Pancreas (tissue), 10 donors: ENCODE results near the gene FAM234A. TPM values are rescaled to one million over a fixed set of nuclear protein-coding genes. Genes with fewer than 3 reads are reported as not detected.
"Not testable (repeated sequence)": the region's sequence is repeated elsewhere in the genome, so short reads cannot be mapped to it uniquely, and the experiment has no call there.

Experiments
- ATAC-seq, 4 donors: fragments of 200-7000 bp; cut with Tn5 transposase; one replicate each; pipeline versions ENCODE4 v1.8.0 to v1.9.1; 2020; ENCODE audit warnings: mild to moderate bottlenecking in 4 of 4, moderate library complexity in 4 of 4
- DNase-seq, 6 donors: peaks; one replicate each; pipeline ENCODE4 v3.0.0-alpha.2; 2020
- FAIRE-seq: peaks from 2 replicates; lab custom pipeline; 2012; peaks lifted over from hg19 to GRCh38; lab: Jason Lieb, UNC
- H3K27ac ChIP-seq, 4 donors: fragments of 200-600 bp; sonication (generic); 1 replicate in 3 of 4; 2 replicates in 1 of 4; pipeline versions ENCODE4 v1.5.0 to v1.8.0; 2020
- H3K27me3 ChIP-seq, 4 donors: fragments of 200-600 bp; one replicate each; pipeline ENCODE4 v1.8.0; 2021
- H3K36me3 ChIP-seq, 3 donors: fragments of 200-600 bp; sonication (generic) in 1 of 3; one replicate each; pipeline versions ENCODE4 v1.5.0 to v1.8.0; 2020 to 2021
- H3K4me1 ChIP-seq, 3 donors: fragments of 200-600 bp; one replicate each; pipeline ENCODE4 v1.8.0; 2021
- H3K4me3 ChIP-seq, 4 donors: fragments of 200-600 bp; sonication (generic) in 2 of 4; one replicate each; pipeline versions ENCODE4 v1.5.0 to v1.8.0; 2020 to 2021
- H3K9me3 ChIP-seq, 4 donors: fragments of 200-600 bp; one replicate each; pipeline ENCODE4 v1.8.0; 2021
- WGBS, 2 donors: extraction: QIAGEN DNeasy Blood & Tissue Kit; methylation state at CpG; one replicate each; pipeline ENCODE4 v1.1.7; 2013; 5-methylcytosine and 5-hydroxymethylcytosine counted together
- intact Hi-C, 3 donors: fragments of 100-400 bp; cut with DNase I; formaldehyde crosslinking; loops; one replicate each; pipeline versions ENCODE4 v1.11.1 to v1.14.2; 2022
- polyA plus RNA-seq, 2 donors: library from polyadenylated mRNA; stranded (reverse); fragments of 200-250 nt; gene quantifications; one replicate each; pipeline ENCODE4 v1.2.3, GENCODE V29; 2013
- total RNA-seq, 6 donors: library from RNA; stranded (reverse); fragmentation: NEBNext Ultra II Directional in 4 of 6; extraction: Animal tissue kit (Norgen Biotek cat#: 25700) in 4 of 6; gene quantifications; one replicate each; pipeline versions ENCODE4 v1.2.1 to v1.2.4, GENCODE V29; 2021 to 2023
- TF ChIP-seq, protein P1 (sequence below), 4 donors: fragments of 200-600 bp; sonication (generic) in 3 of 4; IDR thresholded peaks; one replicate each; pipeline versions ENCODE4 v1.5.0 to v1.8.0; 2021; ENCODE audit warnings: antibody characterized with exemption in 4 of 4
- donor health status: healthy with polysubstance abuse.
- donor health status: DM: no; HTN: no; CAD: no; lungs with moderate emphysema.
- donor health status: DM: no; HTN: no; CAD: no.
- donor health status: control.
- donor health status: control.
- donor health status: Bipolar disorder and iron deficiency.
- donor health status: DM: yes; HTN: yes; CAD: no.
- donor health status: DM: no; HTN: no; CAD: no.
- donor health status: DM: no; HTN: no; CAD: no.
- donor health status: DM: yes; HTN: yes; CAD: no.

FAM234A gene
- total and polyA plus RNA-seq, 8 donors: 34.2 to 51.2 (median 40.4) TPM

- no peak for DNase-seq
- Histone ChIP-seq H3K27ac (peak overlapping the region in 2 of 4 donors; percentile 94), H3K4me3 (peak overlapping the region in 3 of 4 donors; percentile 84 to 98 (median 93)), H3K9me3 (no peaks in the 10 kb centered on the region), H3K27me3 (no peaks in the 10 kb centered on the region), H3K4me1 (peaks cover 6 to 16% (median 10%) of the 10 kb centered on the region in 3 donors), H3K36me3 (peaks cover 0 to 15% (median 0%) of the 10 kb centered on the region in 3 donors)
- TF ChIP-seq, protein P1, sequence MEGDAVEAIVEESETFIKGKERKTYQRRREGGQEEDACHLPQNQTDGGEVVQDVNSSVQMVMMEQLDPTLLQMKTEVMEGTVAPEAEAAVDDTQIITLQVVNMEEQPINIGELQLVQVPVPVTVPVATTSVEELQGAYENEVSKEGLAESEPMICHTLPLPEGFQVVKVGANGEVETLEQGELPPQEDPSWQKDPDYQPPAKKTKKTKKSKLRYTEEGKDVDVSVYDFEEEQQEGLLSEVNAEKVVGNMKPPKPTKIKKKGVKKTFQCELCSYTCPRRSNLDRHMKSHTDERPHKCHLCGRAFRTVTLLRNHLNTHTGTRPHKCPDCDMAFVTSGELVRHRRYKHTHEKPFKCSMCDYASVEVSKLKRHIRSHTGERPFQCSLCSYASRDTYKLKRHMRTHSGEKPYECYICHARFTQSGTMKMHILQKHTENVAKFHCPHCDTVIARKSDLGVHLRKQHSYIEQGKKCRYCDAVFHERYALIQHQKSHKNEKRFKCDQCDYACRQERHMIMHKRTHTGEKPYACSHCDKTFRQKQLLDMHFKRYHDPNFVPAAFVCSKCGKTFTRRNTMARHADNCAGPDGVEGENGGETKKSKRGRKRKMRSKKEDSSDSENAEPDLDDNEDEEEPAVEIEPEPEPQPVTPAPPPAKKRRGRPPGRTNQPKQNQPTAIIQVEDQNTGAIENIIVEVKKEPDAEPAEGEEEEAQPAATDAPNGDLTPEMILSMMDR (IDR thresholded peaks at IDR 0.05): no peak
- ATAC-seq: no peak
- WGBS, 2 donors: 70 to 73% methylated on average over 22 of the region's 22 CpGs
- intact Hi-C loops: loop anchor here in 1 of 3 donors (5.0 kb wide), 1 partner anchor 47 kb away; the partner anchor contains the start of gene RGS11
- no peak for FAIRE-seq
These were observed 4.8 kb upstream of the FAM234A start for GRCh38 chr16:229731-230281.

GRCh38 chr16:230351-230750, 4.3 kb upstream of the FAM234A start:
- H3K9me3 ChIP-seq, ATAC-seq, H3K27ac ChIP-seq, FAIRE-seq, intact Hi-C loops, H3K27me3 ChIP-seq, H3K4me3 ChIP-seq: not testable (repeated sequence)
- Histone ChIP-seq H3K4me1 (peaks cover 6 to 16% (median 10%) of the 10 kb centered on the region in 3 donors), H3K36me3 (peaks cover 0 to 13% (median 0%) of the 10 kb centered on the region in 3 donors)
- WGBS, 2 donors: 84 to 91% methylated on average over 18 of the region's 18 CpGs
- peak in 1 of 6 donors; percentile 45 for DNase-seq

GRCh38 chr16:230949-231348, 3.7 kb upstream of the FAM234A start:
- no peak overlapping the region for H3K4me3 ChIP-seq
- H3K27me3 ChIP-seq: no peaks in the 10 kb centered on the region
- peaks cover 0 to 8% (median 0%) of the 10 kb centered on the region in 3 donors for H3K36me3 ChIP-seq
- 86 to 90% methylated on average over 22 of the region's 22 CpGs for WGBS, 2 donors
- DNase-seq: no peak
- no peak overlapping the region for H3K27ac ChIP-seq
- peaks cover 6 to 21% (median 10%) of the 10 kb centered on the region in 3 donors for H3K4me1 ChIP-seq
- intact Hi-C loops: no loop called here
- TF ChIP-seq, protein P1 (IDR thresholded peaks at IDR 0.05): no peak
- no peak for ATAC-seq
- H3K9me3 ChIP-seq: no peaks in the 10 kb centered on the region
- no peak for FAIRE-seq

GRCh38 chr16:239948-240277, 5.3 kb downstream of the FAM234A start:
- peak overlapping the region in 1 of 4 donors; percentile 37 for H3K27ac ChIP-seq
- H3K4me1 ChIP-seq: peaks cover 0 to 14% (median 5%) of the 10 kb centered on the region in 3 donors
- H3K9me3 ChIP-seq: no peaks in the 10 kb centered on the region
- DNase-seq (no peak), FAIRE-seq (no peak), ATAC-seq (peak in 3 of 4 donors; percentile 4 to 28 (median 24))
- WGBS, 2 donors: 31 to 33% methylated on average over 3 of the region's 3 CpGs
- H3K4me3 ChIP-seq: no peak overlapping the region
- no peaks in the 10 kb centered on the region for H3K27me3 ChIP-seq
- TF ChIP-seq, protein P1 (IDR thresholded peaks at IDR 0.05): no peak
- intact Hi-C loops: loop anchor here in 1 of 3 donors (10.0 kb wide), 1 partner anchor 105 kb away; no protein-coding TSS in a partner anchor
- no peaks in the 10 kb centered on the region for H3K36me3 ChIP-seq

DNA sequence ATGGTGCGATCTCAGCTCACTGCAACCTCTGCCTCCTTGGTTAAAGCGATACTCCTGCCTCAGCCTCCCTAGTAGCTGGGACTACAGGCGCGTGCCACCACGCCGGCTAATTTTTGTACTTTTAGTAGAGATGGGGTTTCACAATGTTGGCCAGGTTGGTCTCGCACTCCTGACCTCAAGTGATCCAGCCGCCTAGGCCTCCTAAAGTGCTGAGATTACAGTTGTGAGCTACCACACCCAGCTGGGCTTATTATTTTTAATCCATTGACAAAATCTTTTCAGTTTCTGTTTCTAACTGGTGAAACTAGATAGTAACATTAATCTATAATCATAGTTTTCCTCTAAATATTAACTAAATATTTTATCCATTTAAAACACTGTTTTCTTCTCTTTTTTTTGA, 5.9 kb downstream of the FAM234A start:
- DNase-seq (peak in 1 of 6 donors; percentile 6), FAIRE-seq (no peak)
- TF ChIP-seq, protein P1 (IDR thresholded peaks at IDR 0.05): no peak

More for the DNA sequence above, 5.9 kb downstream of the FAM234A start:
- Histone ChIP-seq H3K9me3 (no peaks in the 10 kb centered on the region), H3K27ac (no peak overlapping the region), H3K4me3 (no peak overlapping the region), H3K4me1 (peaks cover 0 to 14% (median 4%) of the 10 kb centered on the region in 3 donors), H3K27me3 (no peaks in the 10 kb centered on the region), H3K36me3 (no peaks in the 10 kb centered on the region)
- intact Hi-C loops: loop anchor here in 1 of 3 donors (10.0 kb wide), 1 partner anchor 104 kb away; no protein-coding TSS in a partner anchor
- 93 to 99% methylated on average over 8 of the region's 8 CpGs for WGBS, 2 donors
- no peak for ATAC-seq
